Nephron (organoid): ENCODE measurements around the gene VSTM2B.

Experiments
- H3K27ac Mint-ChIP-seq, 3 experiments: 2 replicates each; pipeline ENCODE4 v1.8.0; 2020; ENCODE audit warnings: mixed read lengths in 3 of 3, mild to moderate bottlenecking in 2 of 3, moderate library complexity in 1 of 3
- H3K27me3 Mint-ChIP-seq: 2 replicates; pipeline ENCODE4 v1.8.0; 2021; ENCODE audit warnings: low read depth, mild to moderate bottlenecking, moderate library complexity, mixed read lengths
- H3K36me3 Mint-ChIP-seq: 2 replicates; pipeline ENCODE4 v1.8.0; 2020; ENCODE audit warnings: low read depth, mixed read lengths
- H3K4me1 Mint-ChIP-seq: 2 replicates; pipeline ENCODE4 v1.8.0; 2020; ENCODE audit warnings: mixed read lengths
- H3K4me3 Mint-ChIP-seq, 3 experiments: 2 replicates each; pipeline ENCODE4 v1.8.0; 2020; ENCODE audit warnings: mild to moderate bottlenecking in 3 of 3, mixed read lengths in 3 of 3, moderate library complexity in 2 of 3
- H3K9me3 Mint-ChIP-seq: 2 replicates; pipeline ENCODE4 v1.8.0; 2020; ENCODE audit warnings: mixed read lengths
- CTCF ChIP-seq, 3 experiments: fragments of 200-600 bp; sonication (generic); IDR thresholded peaks; one replicate each; pipeline ENCODE4 v1.5.0; 2021; ENCODE audit warnings: antibody characterized with exemption in 3 of 3; ENCODE audit not compliant: unreplicated experiment in 3 of 3

Gene VSTM2B

GRCh38 chr19:29610574-29611271 lies 84.9 kb downstream of the VSTM2B start:
- peaks cover 13% of the 10 kb centered on the region for H3K4me1 Mint-ChIP-seq
- TF ChIP-seq CTCF (IDR thresholded peaks at IDR 0.05; ENCODE audit: unreplicated experiment in 3 of 3) = peak; percentile 68 to 82 (median 78)

DNA sequence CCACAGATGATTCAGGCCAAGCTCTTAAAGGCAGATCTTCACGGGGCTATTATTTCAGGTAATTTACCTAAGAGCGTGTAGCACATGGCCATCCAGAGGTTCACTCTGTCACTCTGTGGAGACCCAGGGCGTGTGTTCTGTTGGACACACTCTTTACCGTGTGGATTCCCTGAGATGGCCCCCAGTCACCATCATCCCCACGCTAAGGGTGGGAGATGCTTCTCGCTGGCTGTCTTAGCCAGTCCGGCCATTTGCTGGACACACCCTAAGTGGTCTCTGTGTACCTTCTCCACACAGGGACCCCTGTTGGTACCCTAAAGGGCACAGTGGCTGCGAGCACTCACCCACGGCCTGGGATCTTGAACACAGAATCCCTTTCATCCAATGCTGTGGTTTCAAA lies 86.3 kb downstream of the VSTM2B start:
- Mint-ChIP-seq H3K27me3 (no peaks in the 10 kb centered on the region), H3K36me3 (peaks cover 34% of the 10 kb centered on the region), H3K27ac (no peak overlapping the region), H3K4me1 (peaks cover 3% of the 10 kb centered on the region), H3K4me3 (no peak overlapping the region), H3K9me3 (no peaks in the 10 kb centered on the region)
- no peak for TF ChIP-seq CTCF (IDR thresholded peaks at IDR 0.05; ENCODE audit: unreplicated experiment in 3 of 3)

More at GRCh38 chr19:29610574-29611271, 84.9 kb downstream of the VSTM2B start:
- H3K9me3 Mint-ChIP-seq = no peaks in the 10 kb centered on the region
- H3K4me3 Mint-ChIP-seq = peak overlapping the region; percentile 52 to 76 (median 60)
- peaks cover 33% of the 10 kb centered on the region for H3K36me3 Mint-ChIP-seq
- no peaks in the 10 kb centered on the region for H3K27me3 Mint-ChIP-seq
- no peak overlapping the region for H3K27ac Mint-ChIP-seq

DNA sequence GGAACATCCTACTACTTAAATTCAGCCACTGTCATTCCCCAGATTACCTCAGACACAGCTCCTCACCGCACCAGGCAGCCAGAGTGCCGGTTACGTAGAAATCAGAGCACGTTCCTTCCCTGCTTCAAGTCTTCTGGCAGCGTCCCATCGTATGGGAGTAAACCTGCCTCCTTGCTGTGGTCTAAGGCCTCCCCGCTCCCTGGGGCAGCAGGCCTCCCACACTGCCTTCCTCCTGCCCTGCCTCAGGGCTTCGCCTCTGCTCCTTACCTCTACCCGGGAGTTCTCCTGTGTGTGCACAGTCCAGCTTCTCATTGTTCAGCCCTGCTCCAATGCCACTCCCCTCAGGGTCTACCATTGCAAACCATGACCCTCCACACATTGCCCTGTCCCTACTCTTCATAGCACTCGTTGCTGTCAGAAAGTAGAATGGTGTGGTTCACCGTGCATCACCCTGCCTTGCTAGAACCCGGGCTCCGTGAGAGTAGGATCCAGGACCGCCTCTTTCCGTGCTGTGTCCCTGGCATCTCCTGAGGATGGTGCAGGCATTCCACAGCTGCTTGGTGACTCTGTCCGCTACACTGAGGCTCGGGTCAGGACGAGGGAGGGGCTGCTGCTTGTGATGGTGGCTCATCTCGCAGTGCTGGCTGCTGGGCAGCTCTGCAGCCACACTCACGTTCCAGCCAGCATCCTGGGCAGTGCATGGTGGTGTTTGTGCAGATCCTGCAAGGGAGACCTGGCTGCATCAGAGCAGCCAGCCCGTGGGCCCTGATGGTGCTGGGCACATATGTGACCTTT lies 87.2 kb downstream of the VSTM2B start:
- H3K9me3 Mint-ChIP-seq = no peaks in the 10 kb centered on the region
- H3K27ac Mint-ChIP-seq = no peak overlapping the region
- no peaks in the 10 kb centered on the region for H3K27me3 Mint-ChIP-seq
- peaks cover 3% of the 10 kb centered on the region for H3K4me1 Mint-ChIP-seq
- no peak overlapping the region for H3K4me3 Mint-ChIP-seq
- peaks cover 34% of the 10 kb centered on the region for H3K36me3 Mint-ChIP-seq
- TF ChIP-seq CTCF (IDR thresholded peaks at IDR 0.05; ENCODE audit: unreplicated experiment in 3 of 3) = no peak

- H3K27ac Mint-ChIP-seq = no peak overlapping the region
- H3K27me3 Mint-ChIP-seq = no peaks in the 10 kb centered on the region
- TF ChIP-seq CTCF (IDR thresholded peaks at IDR 0.05; ENCODE audit: unreplicated experiment in 3 of 3) = no peak
Measured at GRCh38 chr19:29614046-29614445, 88.3 kb downstream of the VSTM2B start.

More at GRCh38 chr19:29614046-29614445, 88.3 kb downstream of the VSTM2B start:
- Mint-ChIP-seq H3K9me3 (no peaks in the 10 kb centered on the region), H3K4me3 (no peak overlapping the region), H3K36me3 (peaks cover 33% of the 10 kb centered on the region), H3K4me1 (peaks cover 3% of the 10 kb centered on the region)
